Activated CD4-positive, alpha-beta T cell treated with anti-CD3 and anti-CD28 coated beads for 4 hours (primary cell): Measurements from ENCODE around the gene KRT7.

Source experiments
- DNase-seq, 2 donors: peaks; one replicate each; pipeline ENCODE4 v3.0.0-alpha.2; 2020

Gene KRT7

DNA sequence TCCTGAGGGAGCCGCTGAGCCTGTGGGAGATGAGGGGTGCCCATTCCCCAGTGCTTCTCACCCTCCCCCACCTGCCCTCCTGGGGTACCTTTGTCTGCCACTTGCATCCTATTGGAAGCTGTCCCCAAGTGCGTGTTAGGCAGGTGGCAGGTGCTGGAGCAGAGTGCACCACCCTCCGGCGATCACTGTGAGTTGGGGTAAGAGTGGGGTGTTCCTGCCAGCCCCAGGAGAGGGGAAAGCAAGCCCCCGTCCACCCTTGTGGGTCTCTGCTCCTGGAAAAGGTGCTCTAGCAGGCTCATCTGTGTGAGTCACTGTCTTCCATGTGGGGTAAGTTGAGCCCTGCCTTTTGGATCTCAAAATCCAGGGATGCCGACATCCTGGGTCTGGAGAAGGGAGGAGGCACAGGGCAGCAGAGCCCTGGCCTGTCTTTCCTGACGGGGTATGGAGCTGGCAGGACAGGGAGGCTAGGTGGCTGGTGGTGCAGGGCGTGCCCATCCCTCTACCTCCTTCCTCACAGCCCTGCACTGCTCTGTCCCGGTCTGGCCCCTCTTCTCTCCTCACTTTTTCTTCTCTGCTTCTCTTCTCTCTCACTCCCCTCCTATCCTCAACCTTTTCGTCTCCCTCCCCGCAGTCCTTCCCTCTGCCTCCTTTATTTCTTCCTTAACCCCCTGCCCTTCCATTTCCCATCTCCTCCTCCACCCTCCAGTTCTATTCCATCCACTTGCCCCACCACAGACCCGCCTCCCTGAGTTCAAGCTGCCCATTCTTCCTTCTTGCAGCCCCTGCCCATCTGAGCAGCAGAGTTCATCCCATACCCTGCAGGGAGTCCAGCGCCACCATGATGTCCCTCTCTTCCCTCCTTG, 20.1 kb upstream of the KRT7 start:
- no peak for DNase-seq

DNA sequence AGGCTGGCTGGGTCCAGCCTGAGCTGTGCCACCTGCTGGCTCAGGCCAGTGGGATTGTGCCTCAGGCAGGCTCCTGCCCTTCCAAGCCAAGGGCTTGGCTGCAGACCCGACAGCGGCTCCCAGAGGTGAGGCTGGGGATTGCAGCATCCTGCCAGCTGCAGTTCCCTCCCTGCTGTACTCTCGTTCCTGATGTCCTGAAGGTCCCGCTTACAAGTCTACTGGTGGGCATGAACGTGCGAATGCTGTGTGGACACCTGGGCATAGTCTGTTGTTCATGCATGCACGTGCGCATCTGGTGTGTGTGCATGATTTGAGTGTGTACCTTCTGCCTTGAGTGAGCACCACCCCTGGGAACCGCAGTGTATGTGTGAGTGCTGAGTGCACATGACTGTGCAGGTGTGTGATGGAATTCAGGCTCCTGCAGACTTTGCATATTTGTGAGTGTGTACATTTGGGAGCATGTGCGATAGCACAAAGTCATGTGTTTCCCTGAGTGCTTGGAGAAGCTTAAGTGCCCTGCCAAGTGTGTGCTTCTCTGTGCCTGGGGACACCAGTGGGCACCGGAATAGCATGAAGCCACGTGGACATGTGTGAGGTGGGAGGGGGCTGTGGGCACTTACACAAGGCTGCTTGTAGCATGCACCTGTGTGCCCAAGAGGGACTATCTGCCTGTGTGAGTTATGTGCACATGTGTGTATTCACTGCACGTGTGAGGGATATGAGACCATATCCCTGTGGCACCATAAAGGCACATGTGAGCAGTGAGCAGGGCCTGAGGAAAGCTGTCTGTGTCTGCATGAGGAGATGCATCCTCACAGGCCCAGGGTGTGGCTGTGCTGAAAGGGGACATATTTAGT, 19.3 kb upstream of the KRT7 start:
- peak in 1 of 2 donors; percentile 36 for DNase-seq

DNA sequence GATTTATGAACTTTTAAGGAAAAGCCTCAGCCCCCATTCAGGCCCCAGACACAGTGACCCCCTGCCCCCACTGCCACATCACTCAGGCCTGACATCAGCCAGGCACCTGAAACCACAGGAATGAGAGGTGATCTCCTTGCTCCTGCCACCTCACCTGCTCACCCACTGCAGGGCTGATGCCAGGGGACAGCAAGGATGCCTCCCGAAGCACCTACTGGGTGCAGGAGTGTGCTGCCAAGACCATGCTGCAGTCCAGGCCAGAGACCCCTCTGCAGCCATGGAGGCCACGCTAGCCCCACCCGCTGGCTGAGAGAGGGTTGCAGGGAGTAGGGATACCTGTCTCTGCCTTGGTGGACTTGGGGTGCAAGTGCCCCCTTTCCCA, 18.6 kb upstream of the KRT7 start:
- no peak for DNase-seq

DNA sequence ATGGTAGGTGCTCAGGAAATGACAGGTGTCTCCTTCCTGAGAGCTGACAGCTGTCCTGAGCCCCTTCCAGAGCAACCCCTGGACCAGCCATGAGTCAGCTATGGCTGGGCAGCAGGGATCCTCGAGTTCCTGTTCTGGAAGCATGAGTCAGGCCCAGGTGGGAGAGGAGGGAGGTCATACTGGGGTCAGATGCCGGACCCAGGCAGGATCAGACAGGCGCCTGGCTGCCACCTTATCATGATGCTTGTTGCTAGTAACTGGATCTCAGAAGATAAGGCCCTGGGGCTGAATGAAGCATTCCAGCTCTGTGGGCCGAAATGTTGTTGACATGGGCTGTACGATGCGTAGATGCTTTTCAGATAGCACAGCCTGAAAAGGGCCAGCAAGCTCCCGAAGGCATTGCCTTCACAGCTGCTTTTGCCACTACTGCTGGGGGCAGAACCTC, 17.4 kb upstream of the KRT7 start:
- no peak for DNase-seq

DNA sequence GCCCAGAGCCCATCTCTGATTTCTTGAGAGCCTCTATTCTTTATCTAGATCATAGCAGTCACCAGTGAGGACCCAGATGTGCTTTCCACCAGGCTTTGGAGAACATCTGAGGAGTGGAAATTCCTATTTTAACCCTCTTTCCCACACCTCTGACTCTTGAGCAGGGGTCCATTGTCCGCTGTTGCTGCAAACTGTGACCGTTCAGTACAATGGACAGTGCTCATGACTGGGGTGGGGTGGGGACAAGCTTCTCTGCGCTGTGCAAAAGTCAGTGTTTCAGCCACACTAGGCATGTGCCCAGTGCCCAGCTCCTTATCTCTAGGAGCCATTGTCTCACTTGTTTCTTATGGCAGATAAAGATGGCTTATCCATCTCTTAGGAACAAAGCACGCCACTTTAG, 16.9 kb upstream of the KRT7 start:
- DNase-seq, result no peak

DNA sequence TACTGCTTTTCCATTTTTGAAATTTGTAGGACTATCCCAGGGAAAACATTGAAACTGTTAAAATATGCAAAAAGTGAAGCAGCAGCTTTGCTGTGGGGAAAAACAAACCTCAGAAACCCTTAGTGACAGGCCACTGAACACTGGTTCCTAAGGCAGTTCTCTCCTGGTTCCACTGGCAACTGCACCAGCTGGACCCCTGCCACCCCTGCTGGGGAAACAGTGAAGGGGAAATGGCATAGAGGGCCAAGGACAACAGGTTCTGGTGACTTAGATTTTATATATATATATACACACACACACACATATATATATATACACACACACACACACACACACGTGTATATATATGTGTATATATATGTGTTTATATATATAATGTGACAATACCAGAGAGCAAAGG, 16.2 kb upstream of the KRT7 start:
- no peak for DNase-seq

DNA sequence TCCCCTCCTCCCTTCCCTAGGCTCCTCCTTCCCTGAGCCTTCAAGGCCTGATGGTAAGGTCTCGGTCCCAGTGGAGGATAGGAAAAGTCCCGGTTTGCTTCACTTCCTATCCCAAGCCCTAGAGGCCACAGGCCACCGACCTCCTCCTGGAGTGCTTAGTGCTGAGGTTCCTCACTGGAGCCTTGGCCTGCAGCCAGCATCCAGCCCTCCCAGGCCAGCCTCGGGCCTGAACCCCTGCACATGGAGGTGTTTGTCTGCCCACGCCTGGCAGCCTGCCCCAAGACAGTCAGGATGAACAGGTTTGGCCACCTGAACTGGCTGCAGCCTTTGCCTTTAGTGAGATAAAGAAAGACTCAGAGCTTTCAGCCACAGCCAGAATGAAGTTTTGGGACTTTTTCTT, 15.8 kb upstream of the KRT7 start:
- DNase-seq, result no peak

DNA sequence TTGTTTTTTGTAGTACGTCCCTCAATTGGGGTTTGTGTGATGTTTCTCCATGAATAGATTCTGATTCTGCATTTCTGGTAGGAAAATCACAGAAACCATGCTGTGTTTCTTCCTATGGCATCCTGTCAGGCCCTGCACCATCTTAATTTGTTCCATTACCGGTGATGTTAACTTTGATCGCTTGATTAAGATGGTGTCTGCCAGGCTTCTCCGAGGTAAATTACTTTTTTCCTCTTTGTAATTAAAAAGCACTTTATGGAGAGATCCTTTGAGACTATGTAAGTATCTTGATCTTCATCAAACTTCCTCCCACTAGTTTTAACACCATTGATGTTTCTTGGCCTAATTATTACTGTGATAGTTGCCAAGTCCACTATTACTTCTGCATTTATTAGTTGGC, 15.0 kb upstream of the KRT7 start:
- no peak for DNase-seq

DNA sequence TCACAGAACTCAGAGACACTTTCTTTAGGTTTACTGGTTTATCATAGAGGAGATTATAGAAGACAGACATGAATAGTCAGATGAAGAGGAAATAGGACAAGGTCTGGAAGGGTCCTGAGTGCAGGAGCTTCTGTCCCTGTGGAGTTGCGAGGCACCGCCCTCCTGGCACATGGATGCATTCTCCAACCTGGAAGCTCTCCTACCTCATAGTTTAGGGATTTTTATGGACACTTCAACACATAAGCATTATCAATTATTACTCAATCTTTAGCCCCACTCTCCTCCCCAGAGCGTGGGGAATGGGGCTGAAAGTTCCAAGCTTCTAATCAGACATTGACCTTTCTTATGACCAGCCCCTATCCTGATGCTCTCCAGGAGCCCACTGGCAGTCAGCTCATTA, 12.6 kb upstream of the KRT7 start:
- DNase-seq, result no peak

DNA sequence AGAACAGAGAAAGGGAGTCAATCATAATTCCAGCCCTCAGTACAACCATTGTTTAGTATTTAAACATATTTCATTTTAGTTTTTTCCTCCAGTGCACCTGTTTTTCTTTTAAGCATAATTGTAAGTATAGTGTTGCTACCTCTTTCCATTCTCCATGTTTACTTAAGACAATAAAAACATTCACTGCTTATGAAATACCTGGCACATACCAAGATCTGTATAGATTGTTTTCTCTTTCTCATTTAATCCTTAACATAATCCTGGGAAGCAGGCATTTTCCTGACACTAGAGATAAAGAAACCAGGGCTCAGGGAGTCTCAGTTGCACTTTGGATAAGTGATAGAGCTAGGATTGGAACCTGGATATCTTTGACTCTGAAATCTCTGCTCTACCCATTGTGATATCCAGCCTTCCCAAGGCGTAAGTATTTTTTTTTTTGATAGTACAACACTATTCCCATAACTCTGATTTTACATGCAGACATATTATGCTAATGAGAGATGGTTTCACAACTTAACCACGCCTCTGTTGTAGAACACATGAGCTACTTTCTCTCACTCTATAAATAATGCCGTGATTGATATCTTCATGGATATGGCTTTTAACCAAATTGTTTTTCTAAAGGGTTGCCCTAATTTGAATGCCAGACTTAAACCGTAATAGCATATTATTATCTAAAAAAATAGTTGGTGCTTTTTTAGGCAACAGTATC, 11.8 kb upstream of the KRT7 start:
- DNase-seq, result no peak

DNA sequence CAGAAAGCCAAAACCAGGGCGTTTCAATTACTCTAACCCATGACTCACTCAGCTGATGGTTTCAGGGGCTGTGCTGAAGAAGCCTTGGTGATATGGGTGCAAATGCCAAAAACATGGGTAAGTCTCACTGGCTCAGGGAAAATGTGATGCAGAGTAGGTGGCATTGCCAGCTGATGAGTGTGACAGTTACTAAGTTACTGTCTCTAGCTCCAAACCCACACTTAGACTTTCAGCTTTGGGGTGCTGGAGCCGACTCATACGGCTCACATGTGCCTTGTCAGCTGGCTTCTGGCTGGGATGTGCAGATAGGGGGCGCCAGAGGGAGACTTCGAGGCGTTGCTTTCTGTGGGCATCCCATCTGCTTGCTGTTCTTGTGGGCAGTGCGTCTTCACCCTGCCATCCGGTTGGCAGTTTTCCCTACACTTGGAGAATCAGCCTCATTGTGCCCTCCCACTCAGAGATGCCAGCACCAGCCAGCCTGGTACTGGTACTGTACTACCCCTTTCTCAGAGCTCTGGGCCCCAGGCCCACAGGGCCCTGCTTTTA, 11.1 kb upstream of the KRT7 start:
- DNase-seq, result peak; percentile 15 to 43

DNA sequence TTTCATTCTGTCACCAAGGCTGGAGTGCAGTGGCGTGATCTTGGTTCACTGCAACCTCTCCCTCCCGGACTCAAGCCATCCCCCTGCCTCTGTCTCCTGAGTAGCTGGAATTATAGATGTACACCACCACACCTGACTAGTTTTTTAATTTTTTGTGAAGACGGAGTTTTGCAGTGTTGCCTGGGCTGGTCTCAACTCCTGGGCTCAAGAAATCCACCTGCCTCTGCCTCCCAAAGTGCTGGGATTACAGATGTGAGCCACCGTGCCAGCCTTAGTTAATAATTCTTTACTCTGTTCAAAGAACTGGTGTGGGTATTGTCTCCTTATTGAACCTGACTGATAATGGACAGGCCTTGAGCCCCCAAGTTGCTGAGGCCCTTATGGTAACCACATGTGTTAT, 10.4 kb upstream of the KRT7 start:
- no peak for DNase-seq

DNA sequence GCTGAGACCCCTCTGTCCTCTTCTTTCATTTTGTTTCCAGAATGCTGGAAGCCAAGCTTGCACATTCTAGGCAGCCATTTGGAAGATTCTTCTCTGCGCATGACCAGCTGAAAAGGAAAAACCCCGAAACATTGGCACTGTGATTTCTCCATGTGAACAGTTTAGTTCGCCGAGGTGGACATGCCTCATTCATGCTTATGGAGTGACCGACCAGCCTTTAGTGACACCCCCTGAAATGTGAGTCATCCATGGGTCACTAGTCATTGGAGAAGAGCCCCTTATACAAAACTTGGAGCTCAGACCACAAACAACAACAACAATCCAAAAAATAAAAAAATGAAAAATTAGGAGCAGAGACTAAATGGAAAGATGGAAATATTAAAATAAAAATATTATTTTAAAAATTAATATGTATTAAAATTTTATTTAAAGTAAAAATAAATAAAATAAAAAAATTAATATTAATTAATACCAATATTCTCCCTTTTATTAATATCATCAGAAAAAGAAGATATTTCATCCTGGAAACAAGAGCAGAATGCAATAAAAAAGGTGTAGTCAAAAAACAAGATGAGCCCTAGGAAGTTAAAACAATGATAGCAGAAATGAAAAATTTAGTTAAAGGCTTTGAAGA, 9.5 kb upstream of the KRT7 start:
- DNase-seq, result no peak

DNA sequence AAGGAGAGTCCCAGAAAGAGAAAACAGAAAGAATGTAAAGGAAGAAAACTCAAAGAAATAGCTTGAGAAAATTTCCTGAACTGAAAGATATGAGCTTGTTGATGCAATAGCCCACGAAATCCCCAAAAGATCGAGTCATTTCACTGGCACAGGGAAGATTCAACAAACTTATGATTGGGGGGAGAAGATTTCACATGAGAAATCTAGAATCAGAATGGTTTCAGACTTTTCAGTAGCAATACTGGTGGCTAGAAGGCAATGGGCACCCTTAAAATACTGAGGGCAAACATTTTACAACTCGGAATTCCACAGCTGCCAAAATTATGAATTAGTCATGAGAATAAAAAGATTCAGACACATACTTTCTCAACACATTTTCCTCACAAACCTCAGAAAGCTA, 8.9 kb upstream of the KRT7 start:
- no peak for DNase-seq

DNA sequence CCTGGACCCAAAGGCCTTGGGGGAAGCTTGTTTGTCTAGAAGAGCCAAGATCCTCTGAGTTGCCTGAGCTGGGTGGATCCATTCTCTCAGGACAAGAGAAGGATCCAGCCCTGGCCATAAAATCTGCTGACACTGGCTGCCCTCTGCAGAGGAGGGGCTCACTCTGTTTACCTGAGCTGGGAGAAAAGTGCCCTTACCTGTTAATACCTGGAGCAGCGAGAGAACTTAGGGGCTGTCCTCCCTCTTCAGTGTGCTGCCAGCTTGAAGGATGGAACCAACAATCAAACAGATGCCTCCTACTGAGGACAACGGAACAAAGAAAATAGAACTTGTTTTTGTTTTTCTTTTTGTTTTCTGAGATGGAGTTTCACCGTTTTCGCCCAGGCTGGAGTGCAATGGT, 7.3 kb upstream of the KRT7 start:
- no peak for DNase-seq

DNA sequence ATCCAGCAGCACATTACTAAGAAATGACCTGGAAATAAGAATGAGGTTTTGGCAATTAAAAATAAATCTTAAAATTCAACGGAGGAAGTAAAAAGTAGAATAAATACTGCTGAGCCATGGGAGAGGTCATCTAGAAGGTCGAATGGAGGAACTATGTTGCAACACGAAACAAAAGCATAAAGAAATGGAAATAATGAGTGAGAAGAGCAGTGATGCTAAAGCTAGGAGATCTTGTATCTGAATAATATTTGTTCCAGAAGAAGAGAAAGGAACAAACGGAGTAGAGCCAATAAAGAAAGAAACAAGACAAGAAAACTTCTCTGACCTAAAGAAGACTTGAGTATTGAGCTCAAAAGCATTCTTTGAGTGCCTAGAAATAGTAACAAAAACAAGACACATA, 6.6 kb upstream of the KRT7 start:
- DNase-seq, result no peak

DNA sequence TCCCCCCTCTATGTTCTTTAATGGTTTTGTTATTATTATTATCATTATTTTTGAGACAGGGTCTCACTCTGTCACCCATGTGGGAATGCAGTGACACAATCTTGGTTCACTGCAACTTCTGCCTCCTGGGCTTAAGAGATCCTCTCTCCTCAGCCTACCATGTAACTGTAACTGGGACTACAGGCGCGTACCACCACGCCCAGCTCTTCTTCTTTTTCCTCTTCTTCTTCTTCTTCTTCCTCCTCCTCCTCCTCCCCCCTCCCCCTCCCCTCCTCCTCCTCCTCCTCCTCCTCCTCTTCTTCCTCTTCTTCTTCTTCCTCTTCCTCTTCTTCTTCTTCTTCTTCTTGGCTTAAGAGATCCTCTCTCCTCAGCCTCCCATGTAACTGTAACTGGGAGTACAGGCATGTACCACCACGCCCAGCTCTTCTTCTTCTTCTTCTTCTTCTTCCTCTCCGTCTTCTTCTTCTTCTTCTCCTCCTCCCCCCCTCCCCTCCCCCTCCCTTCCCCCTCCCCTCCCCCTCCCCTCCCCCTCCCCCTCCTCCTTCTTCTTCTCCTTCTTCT, 5.4 kb upstream of the KRT7 start:
- no peak for DNase-seq

DNA sequence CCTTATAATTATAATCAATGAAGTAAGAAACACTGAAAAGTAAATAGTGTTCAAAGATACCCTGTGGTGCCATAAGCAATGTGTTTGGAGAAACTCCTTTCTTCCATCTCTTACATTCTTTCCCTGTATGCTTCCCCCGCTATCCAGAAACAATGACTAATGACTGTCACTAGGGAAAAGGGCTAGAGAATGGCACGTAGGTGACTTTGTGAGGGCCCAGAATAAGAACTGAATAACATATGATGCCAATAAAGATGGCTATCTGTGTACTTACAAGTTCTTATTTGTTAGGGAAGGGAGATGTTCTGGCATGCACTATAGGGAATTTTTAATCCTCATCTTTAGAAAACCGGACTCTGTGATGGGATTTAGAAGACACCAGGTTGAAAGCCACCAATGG, 4.7 kb upstream of the KRT7 start:
- no peak for DNase-seq

DNA sequence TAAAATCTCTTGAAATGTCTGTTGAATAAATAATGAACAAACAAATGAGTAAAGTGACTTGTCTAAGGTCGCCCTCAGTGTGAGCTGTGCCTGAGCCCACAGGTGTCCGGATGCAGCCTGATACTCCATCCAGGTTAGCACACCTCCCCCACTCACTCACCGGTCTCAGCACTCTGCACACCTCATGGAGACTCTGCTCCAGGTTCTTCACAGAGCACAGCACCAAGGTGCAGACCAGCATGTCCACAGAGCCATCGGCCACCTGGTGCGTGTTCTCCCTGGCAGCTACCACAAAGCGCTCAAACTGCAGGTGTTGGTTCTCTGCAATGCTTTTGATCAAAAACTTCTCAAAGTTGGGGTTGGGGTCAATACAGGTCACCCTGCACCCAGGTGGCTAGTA, 4.1 kb upstream of the KRT7 start:
- no peak for DNase-seq

DNA sequence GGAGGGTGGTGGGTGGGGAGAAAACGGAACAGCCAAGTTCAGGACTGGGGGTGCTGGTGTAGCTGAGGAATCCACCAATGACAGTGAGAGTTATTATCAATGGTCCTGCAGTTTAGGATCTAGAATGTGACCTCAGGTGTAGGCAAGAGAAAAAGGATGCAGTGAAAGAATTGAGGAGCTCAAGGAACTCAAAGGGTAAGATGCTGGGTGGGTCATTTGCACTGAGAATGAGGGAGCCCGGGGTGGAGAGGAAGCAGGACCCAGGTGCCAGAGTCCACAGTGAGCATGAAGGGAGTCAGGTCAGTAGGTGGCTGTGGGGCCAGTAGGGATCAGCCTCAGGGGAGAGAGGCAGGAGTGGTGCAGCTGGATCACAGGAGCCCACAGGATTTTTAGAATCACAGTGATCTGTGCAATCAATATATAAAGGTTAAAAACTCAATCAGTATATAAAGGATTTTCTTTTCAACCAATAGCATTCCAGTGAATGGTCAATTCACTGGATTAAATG, 3.2 kb upstream of the KRT7 start:
- DNase-seq, result no peak

DNA sequence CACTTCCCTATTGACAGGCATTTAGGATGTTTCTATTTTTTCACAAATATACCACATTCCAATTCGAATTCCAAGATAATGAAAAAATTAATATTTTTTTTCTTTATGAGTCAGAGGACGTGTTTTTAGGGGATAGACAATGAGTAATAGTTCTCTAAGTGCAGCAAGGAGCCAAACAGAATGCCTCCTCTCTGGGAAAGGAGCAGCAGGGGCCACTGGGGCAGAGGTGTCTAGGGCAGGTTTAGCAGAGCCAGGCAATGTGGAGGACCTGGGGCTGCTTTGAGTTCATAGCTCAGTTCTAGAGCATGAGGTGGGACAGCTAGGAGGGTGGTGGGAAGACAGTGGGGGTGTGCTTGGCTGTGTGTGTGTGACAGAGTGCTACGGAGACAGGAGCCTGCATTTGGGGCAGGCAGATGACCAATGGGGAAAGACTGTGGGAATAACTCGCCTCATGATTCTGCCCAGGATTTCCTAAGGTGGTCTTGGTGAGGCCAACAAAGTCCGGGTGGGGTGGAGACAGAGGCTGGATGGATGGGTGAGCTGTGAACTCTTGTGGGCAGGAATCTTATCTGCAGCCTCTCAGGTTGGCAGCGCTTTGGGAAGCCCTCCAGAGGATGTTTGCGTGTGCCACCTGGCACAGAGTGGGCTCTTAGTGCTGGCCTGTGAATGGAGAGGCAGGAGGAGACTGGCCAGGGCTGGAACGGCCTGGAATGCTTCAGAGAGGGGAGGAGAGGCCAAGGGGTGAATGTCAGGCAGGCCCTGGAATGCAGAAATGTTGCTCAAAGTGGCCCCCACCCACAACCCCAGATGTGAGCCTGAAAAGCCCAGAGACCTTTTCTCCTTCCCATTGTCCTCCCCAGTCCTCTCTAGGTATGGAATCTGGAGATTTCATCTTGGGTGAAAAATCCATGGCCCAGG, 2.4 kb upstream of the KRT7 start:
- DNase-seq, result no peak
